Adipose tissue (tissue), 3 donors: ENCODE measurements around the gene LRRC1. TPM values are rescaled to one million over a fixed set of nuclear protein-coding genes. Genes with fewer than 3 reads are reported as not detected.

ENCODE experiments used
- H3K27ac ChIP-seq: one replicate; pipeline ENCODE4 v1.5.1; 2013; ENCODE audit warnings: low read depth, low read length
- WGBS, 3 donors: extraction: QIAGEN DNeasy Blood & Tissue Kit; methylation state at CpG; one replicate each; pipeline ENCODE4 v1.1.7; 2013; 5-methylcytosine and 5-hydroxymethylcytosine counted together
- polyA plus RNA-seq, 3 donors: library from polyadenylated mRNA; stranded (reverse); fragments of 200-250 nt; gene quantifications; one replicate each; pipeline ENCODE4 v1.2.3, GENCODE V29; 2013
- donor health status: healthy with polysubstance abuse.
- donor health status: Bipolar disorder and iron deficiency.
- donor health status: healthy.

The LRRC1 gene
- polyA plus RNA-seq, 3 donors = 4.5 to 6.4 (median 5.3) TPM

- H3K27ac ChIP-seq = no peak overlapping the region
- WGBS, 3 donors = 44 to 73% (median 64%) methylated on average over 7 of the region's 7 CpGs
Observed at GRCh38 chr6:53961679-53962370, 167.0 kb downstream of the LRRC1 start.

GRCh38 chr6:53962646-53963045 lies 167.8 kb downstream of the LRRC1 start:
- no peak overlapping the region for H3K27ac ChIP-seq
- 61 to 77% (median 74%) methylated on average over 2 of the region's 2 CpGs for WGBS, 3 donors

GRCh38 chr6:53967415-53967814 lies 172.6 kb downstream of the LRRC1 start:
- H3K27ac ChIP-seq = no peak overlapping the region
- 67 to 76% (median 70%) methylated on average over 2 of the region's 2 CpGs for WGBS, 3 donors

Other genes with a start within 250 kb of the LRRC1 start
- gene GCLC, start 249.9 kb upstream of the LRRC1 start, polyA plus RNA-seq = 10 to 100 TPM in 2 of 3 donors, 1 to 10 TPM in 1; 6.8 to 22.1 (median 15.2) TPM
- gene KLHL31, start 129.2 kb upstream of the LRRC1 start, polyA plus RNA-seq = 1 to 10 TPM; 1.2 to 4.3 (median 2.0) TPM